GM18511 (cell line): ENCODE measurements around the gene RIN3.

ENCODE experiments used
- ATAC-seq: cut with Tn5 transposase; IDR thresholded peaks from one replicate; pipeline ENCODE4 v1.9.1; 2021; ENCODE audit warnings: mild to moderate bottlenecking, moderate library complexity; ENCODE audit not compliant: unreplicated experiment

The RIN3 gene

GRCh38 chr14:92733007-92733406 lies 219.4 kb downstream of the RIN3 start:
- no peak for ATAC-seq

DNA sequence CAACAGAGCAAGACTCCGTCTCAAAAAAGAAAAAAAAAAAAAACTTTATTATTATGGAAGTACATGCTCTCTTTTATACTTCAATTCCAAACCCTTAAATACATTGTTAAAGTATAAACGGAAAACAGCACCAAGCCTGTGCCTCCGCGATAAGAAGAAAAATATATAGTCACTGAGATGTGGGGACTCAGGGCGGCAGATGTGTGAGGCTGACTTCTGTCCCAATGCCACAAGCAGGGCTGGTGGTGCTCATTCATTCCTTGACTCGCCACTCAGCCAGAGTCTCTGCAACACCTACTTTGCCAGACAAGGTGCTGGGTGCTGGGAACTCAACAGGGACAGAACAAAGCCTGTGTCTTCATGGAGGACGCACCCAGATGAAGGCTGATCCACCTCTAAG lies 221.0 kb downstream of the RIN3 start:
- ATAC-seq, result no peak

DNA sequence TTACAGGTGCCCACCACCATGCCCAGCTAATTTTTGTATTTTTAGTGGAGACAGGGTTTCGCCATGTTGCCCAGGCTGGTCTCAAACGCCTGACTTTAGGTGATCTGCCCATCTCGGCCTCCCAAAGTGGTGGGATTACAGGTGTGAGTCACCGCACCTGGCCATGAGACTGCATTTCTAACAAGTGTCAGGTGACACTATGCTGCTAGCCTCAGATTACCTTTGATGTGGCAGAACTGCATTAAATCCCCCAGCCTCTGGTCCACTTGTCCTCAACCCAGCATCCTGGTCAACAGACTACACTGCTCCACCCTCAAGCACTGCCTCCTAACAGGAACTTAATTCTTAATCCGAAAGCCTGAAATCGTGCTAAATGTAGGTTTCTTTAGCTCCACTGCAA lies 221.8 kb downstream of the RIN3 start:
- ATAC-seq, result no peak

GRCh38 chr14:92737206-92737605 lies 223.6 kb downstream of the RIN3 start:
- ATAC-seq, result no peak

DNA sequence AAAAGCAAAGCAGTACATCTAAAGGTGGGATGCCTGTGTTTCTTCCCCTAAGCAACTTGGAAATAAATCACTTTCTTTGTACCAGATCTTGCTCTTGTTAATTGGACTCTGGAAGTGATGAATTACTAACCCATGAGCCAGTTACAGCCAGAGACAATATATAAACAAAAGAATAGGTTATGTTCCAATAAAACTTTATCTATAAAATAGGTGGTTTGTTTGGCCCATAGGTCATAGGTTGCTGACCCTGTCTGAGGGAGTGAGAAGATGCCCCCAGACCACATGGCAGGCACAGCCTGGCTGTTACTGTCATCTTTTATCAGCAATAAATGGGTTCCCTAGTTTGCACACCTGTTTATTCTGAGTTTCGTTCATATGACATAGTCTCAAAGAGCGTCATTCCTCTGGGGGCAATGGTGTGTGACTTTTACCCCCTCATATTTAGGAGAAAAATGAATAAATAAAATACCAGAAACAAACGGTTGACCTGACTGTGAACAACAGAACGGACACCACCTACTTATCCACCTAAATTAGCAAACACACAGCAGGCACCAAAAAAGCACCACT lies 224.1 kb downstream of the RIN3 start:
- no peak for ATAC-seq
